Activated CD4-positive, alpha-beta T cell treated with anti-CD3 and anti-CD28 coated beads for 36 hours (primary cell): Measurements from ENCODE around the gene MSMB. TPM values are rescaled to one million over a fixed set of nuclear protein-coding genes. Genes with fewer than 3 reads are reported as not detected.

ENCODE experiments used
- total RNA-seq, 2 experiments: library from RNA; stranded (reverse); gene quantifications; one replicate each; pipeline ENCODE4 v1.2.3, GENCODE V29; 2021

The MSMB gene
- total RNA-seq, 2 experiments from 2014 or later, result not detected

Other genes starting within 250 kb of the MSMB start
- 10 to 100 TPM; 21.9 to 22.7 TPM for gene AGAP4, start 198.8 kb downstream of the MSMB start, total RNA-seq
- gene TIMM23, start 73.8 kb downstream of the MSMB start, total RNA-seq, result 10 to 100 TPM; 72.6 to 79.5 TPM
- 10 to 100 TPM; 84.3 to 97.4 TPM for gene NCOA4, start 15.6 kb downstream of the MSMB start, total RNA-seq
- not detected for gene ANTXRL, start 240.7 kb upstream of the MSMB start, total RNA-seq